Esophagus muscularis mucosa (tissue), 3 donors: Measurements from ENCODE around the gene MPP4.

Source experiments
- CTCF ChIP-seq, 3 experiments: fragments of 200-600 bp in 2 of 3; fragments of 450-650 bp in 1 of 3; sonication (generic) in 2 of 3; IDR thresholded peaks; one replicate each; pipeline ENCODE4 v1.5.1; 2017 to 2019; ENCODE audit warnings: antibody characterized with exemption in 3 of 3, mild to moderate bottlenecking in 2 of 3, moderate library complexity in 1 of 3
- POLR2A ChIP-seq: fragments of 450-650 bp; IDR thresholded peaks from one replicate; pipeline ENCODE4 v1.6.1; 2017; ENCODE audit warnings: antibody characterized with exemption, moderate library complexity, mild to moderate bottlenecking, low read depth
- POLR2AphosphoS5 ChIP-seq, 2 donors: sonication (generic); formaldehyde crosslinking; IDR thresholded peaks; one replicate each; pipeline ENCODE4 v1.6.1; 2017; ENCODE audit warnings: antibody characterized with exemption in 2 of 2

GRCh38 chr2:201674298-201674697 lies 24.1 kb downstream of the MPP4 start:
- TF ChIP-seq POLR2AphosphoS5 (IDR thresholded peaks at IDR 0.05) (no peak), CTCF (IDR thresholded peaks at IDR 0.05) (no peak), POLR2A (no peak)
